Metanephros (tissue), 2 donors: ENCODE data around the gene WDR6. TPM values are rescaled to one million over a fixed set of nuclear protein-coding genes. Genes with fewer than 3 reads are reported as not detected.

Source experiments
- small RNA-seq: library from RNA; depleted of rRNA; stranded (forward); fragments of <200 nt; gene quantifications from one replicate; pipeline ENCODE3, GENCODE V24; 2014; ENCODE audit warnings: low replicate concordance
- total RNA-seq: library from RNA; depleted of rRNA; stranded (reverse); fragments of >200 nt; gene quantifications from one replicate; pipeline ENCODE4 v1.2.3, GENCODE V29; 2014

Gene WDR6
- 137 TPM for total RNA-seq

GRCh38 chr3:49007068-49007770 lies at the start of gene WDR6:
Gene WDR6, plus strand, starts transcription at chr3:49007391. Its CDS starts 41 bp downstream, at chr3:49007432.

GRCh38 chr3:48989796-48990635 lies 17.2 kb upstream of the WDR6 start, which contains the start of gene P4HTM:
Gene P4HTM, plus strand, starts transcription at chr3:48990241. Its CDS starts 16 bp downstream, at chr3:48990257.

GRCh38 chr3:49017971-49018706 lies 10.9 kb downstream of the WDR6 start, which contains the start of gene DALRD3:
Gene DALRD3, minus strand, starts transcription at chr3:49018580. Its CDS starts 16 bp downstream, at chr3:49018564.

GRCh38 chr3:49021813-49022687 lies 14.9 kb downstream of the WDR6 start, which contains the start of gene NDUFAF3:
Gene NDUFAF3, plus strand, starts transcription at chr3:49022121. Its CDS starts 24 bp downstream, at chr3:49022145.

GRCh38 chr3:49028673-49029562 lies 21.7 kb downstream of the WDR6 start, which contains the start of gene IMPDH2:
Gene IMPDH2, minus strand, starts transcription at chr3:49029398. Its CDS starts 48 bp downstream, at chr3:49029350.

Small RNAs within 50 kb of the gene (small RNA-seq; reads per million reads assigned to genes)
- 3,526 reads per million, percentile 100 among the genes with 10 or more reads in this experiment for gene MIR191
- 28.9 reads per million, percentile 96 among the genes with 10 or more reads in this experiment for gene MIR425

Other genes with a start within 250 kb of the WDR6 start
- 24.2 TPM for gene PRKAR2A, start 159.5 kb upstream of the WDR6 start, total RNA-seq
- 15.2 TPM for gene SLC25A20, start 108.5 kb upstream of the WDR6 start, total RNA-seq
- 86.1 TPM for gene ARIH2, start 88.5 kb upstream of the WDR6 start, total RNA-seq
- 51.4 TPM for gene P4HTM, start 17.1 kb upstream of the WDR6 start, total RNA-seq
- gene DALRD3, start 11.2 kb downstream of the WDR6 start, total RNA-seq = 52.2 TPM
- 73.9 TPM for gene NDUFAF3, start 14.7 kb downstream of the WDR6 start, total RNA-seq
- 214 TPM for gene IMPDH2, start 22.0 kb downstream of the WDR6 start, total RNA-seq
- 75.6 TPM for gene QRICH1, start 86.7 kb downstream of the WDR6 start, total RNA-seq
- 465 TPM for gene QARS1, start 97.4 kb downstream of the WDR6 start, total RNA-seq
- gene USP19, start 113.4 kb downstream of the WDR6 start, total RNA-seq = 75.8 TPM
- gene LAMB2, start 125.7 kb downstream of the WDR6 start, total RNA-seq = 537 TPM
- gene CCDC71, start 158.9 kb downstream of the WDR6 start, total RNA-seq = 20.4 TPM
- gene KLHDC8B, start 164.2 kb downstream of the WDR6 start, total RNA-seq = 39.2 TPM